ENCODE data around the gene RANBP10.
"Not testable (repeated sequence)": the region's sequence is repeated elsewhere in the genome, so short reads cannot be mapped to it uniquely, and the experiment has no call there.

The RANBP10 gene

DNA sequence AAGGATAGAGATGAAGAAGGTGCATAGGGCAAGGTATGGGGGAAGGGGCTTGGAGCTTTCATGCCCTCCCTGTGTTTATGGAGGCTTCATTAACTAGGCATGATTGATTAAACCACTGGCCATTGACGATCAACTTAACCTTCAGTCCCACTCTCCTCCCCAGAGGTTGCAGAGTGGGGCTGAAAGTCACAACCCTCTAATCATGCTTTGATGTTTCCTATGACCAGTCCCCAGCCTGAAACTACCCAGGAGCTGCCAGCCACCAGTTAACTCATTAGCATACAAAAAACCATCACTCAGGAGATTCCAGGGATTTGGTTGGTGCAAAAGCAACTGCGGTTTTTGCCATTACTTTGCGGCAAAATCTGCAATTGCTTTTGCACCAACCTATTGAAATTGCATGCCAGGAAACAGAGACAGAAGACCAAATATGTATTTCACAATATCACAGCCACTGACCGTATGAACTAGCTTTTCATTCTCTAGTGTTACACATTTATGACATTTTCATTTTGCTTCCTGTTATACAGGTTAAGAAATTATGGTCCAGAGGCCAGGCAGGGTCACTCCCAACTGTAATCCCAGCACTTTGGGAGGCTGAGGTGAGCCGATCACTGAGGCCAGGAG is 92.6 kb downstream of the RANBP10 start:
- DNase-seq (ENCODE audit: low read depth) = no peak

DNA sequence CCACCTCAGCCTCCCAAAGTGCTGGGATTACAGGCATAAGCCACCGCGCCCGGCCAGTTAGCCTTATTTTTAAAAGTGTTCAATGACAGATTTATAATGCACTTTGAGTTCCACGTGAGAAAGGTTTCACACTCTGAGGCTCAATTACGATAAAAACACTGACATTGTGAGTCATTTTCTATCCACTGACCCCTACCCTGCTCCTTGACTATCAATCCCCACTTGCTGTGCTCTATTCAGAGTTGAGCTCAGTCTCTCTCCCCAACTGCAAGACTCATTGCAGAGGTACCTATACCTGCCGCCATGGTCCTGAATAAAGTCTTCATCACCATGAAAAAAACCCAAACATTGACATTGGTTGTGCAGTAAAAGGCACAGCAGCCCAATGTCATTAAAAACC is 95.8 kb downstream of the RANBP10 start:
- DNase-seq (ENCODE audit: low read depth) = no peak

- DNase-seq (ENCODE audit: low read depth) = no peak
Measured at GRCh38 chr16:67709050-67709449, 97.3 kb downstream of the RANBP10 start.

DNA sequence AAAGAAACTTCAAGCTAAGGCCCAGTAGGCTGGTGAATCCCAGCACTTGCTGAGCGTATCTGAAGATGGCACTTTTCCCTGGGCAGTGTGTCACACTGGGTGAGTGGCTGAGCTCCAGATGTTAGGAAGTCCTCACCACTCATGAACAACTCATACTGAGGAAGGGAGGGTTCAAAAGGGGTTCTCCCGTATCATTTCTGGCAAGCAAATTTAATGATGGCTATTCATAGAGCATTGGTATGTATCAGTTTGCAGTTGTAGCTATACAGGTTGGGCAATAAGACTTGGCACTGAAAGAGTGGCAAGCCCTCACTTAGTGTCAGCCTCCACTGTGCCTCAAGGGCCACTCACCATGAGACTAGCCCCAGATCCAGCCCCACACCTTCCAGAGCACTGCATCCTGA is 98.0 kb downstream of the RANBP10 start:
- DNase-seq (ENCODE audit: low read depth) = no peak

- no peak for DNase-seq (ENCODE audit: low read depth)
Measured at GRCh38 chr16:67707790-67708189, 98.6 kb downstream of the RANBP10 start.

DNA sequence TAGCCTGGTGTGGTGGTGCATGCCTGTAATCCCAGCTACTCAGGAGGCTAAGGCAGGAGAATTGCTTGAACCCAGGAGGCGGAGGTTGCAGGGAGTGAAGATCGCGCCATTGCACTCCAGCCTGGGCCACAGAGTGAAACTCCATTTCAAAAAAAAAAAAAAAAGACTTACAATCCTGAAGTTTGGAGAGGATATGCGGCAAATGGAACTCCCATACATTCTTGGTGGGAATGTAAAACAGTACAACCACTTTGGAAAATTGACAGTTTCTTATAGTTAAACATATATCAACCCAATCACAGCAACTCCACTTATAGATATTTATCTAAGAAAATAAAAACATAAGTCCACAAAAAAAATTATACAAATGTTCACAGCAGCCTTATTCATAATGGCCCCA is 99.2 kb downstream of the RANBP10 start:
- no peak for DNase-seq (ENCODE audit: low read depth)

GRCh38 chr16:67704110-67704509 is 102.2 kb downstream of the RANBP10 start:
- DNase-seq (ENCODE audit: low read depth) = no peak

DNA sequence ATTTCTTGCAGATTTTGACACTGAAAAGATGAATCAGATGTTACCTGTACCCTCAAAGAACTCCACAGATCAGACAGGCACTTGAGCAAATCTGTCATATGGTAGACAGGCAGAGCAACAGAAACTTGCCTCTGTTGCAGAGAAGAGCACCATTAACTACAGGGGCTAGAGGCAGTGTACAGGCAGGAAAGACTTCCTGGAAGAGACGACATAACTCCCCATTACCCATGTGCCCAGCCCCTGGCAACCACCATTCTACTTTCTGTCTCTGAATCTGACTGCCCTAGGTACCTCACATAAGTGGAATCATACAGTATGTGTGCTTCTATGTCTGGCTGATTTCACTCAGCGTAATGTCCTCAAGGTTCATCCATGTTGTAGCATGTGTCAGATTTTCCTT is 102.7 kb downstream of the RANBP10 start:
- DNase-seq (ENCODE audit: low read depth) = no peak

DNA sequence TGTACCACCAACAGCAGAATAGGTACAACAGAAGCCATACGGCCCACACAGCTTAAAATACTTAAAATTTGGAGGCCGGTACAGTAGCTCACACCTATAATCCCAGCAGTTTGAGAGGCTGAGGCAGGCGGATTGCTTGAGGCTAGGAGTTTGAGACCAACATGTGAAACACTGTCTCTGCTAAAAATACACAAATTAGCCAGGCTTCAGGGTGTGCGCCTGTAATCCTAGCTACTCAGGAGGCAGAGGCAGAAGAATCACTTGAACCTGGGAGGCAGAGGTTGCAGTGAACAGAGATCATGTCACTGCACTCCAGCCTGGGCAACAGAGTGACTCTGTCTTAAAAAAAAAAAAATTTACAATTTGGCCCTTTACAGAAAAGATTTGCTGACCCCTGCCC is 104.2 kb downstream of the RANBP10 start:
- no peak for DNase-seq (ENCODE audit: low read depth)

- DNase-seq (ENCODE audit: low read depth) = no peak
Measured at GRCh38 chr16:67701420-67701819, 104.9 kb downstream of the RANBP10 start.

DNA sequence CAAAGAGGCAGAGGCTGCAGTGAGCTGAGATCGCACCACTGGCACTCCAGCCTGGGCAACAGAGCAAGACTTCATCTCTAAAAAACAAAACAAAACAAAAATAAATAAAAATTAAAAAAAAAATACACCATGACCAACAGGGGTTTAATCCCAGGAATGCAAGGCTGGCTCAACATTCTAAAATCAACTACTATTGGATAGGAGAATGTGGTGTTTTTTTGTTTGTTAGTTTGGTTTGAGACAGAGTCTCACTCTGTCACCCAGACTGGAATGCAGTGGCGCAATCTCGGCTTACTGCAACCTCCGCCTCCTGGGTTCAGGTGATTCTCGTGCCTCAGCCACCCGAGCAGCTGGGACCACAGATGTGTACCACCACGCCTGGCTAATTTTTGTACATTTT is 107.1 kb downstream of the RANBP10 start:
- DNase-seq (ENCODE audit: low read depth) = no peak

- no peak for DNase-seq (ENCODE audit: low read depth)
Measured at GRCh38 chr16:67697422-67698185, 108.8 kb downstream of the RANBP10 start.

- DNase-seq (ENCODE audit: low read depth) = no peak
Measured at GRCh38 chr16:67694611-67695010, 111.7 kb downstream of the RANBP10 start.

DNA sequence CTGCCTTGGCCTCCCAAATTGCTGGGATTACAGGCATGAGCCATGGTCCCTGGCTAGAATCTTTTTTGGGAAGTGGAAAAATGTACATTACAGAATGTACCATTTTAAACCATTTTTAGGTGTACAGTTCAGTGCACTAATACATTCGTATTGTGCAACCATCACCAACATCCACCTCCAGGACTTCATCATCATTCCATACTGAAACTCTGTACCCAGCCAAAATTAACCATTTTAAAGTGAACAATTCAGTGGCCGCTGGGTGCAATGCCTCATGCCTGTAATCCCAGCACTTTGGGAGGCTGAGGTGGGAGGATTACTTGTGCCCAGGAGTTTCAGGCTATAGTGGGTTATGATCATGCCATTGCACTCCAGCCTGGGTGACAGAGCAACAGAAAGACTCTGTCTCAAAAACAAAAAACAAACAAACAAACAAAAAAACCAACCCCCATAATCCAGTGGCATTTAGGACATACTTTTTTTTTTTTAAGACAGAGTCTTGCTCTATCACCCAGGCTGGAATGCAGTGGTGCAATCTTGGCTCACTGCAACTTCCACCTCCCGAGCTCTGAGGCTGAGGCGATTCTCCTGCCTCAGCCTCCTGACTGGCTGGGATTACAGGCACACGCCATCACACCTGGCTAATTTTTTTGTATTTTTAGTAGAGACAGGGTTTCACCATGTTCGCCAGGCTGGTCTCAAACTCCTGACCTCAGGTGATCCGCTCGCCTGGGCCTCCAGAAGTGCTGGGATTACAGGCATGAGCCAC is 112.7 kb downstream of the RANBP10 start:
- DNase-seq (ENCODE audit: low read depth) = not testable (repeated sequence)

DNA sequence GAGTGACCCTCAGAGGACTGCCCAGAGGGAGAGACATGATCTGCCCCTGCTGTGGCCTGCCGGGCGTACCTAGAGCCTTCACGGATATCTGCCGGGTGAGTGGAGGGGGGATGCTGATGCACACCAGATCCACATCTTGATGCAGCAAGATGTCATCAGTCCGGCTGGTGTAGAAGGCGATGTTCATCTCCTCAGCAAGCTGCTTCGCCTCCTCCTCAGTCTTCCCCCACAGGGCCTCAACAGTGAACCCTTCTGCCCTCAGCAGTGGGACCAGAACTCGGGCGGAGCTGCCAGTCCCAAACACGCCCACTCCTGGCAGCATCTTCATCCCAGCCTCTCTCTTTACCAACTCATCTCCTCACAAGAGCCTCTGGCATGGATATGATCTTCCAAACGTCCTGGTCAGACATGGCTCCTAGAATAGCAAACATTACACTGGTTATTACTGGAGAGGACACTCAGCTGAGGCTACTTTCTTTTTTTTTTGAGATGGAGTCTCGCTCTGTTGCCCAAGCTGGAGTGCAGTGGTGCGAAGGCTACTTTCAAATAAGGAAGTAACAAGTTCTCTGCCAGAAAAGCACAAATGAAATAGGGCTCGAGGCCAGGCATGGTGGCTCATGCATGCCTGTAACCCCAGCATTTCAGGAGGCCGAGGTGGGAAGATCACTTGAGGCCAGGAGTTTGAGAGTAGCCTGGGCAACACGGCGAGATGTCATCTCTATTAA is 120.8 kb downstream of the RANBP10 start:
- no peak for DNase-seq (ENCODE audit: low read depth)

DNA sequence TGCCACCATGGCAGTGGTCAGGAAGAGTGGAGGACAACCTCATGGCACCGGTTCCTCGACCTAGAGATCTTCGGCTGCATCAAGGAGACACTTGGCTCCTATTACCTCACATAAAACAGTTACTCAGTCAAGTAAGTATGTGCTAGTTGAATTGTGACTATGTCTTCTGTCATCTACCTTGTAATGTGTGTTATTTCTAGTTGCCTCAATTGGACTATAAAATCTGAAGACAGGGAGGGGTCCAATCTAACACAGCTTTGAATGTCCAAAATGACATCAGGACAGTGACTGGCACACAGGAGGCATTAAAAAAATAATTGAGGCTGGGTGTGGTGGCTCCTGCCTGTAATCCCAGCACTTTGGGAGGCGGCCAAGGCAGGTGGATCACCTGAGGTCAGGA is 122.6 kb downstream of the RANBP10 start:
- DNase-seq (ENCODE audit: low read depth) = no peak

- DNase-seq (ENCODE audit: low read depth) = no peak
Measured at GRCh38 chr16:67679935-67680897, 126.1 kb downstream of the RANBP10 start.

GRCh38 chr16:67678354-67679023 is 127.9 kb downstream of the RANBP10 start:
- no peak for DNase-seq (ENCODE audit: low read depth)

GRCh38 chr16:67677712-67678111 is 128.6 kb downstream of the RANBP10 start:
- DNase-seq (ENCODE audit: low read depth) = no peak

- no peak for DNase-seq (ENCODE audit: low read depth)
Measured at GRCh38 chr16:67676939-67677338, 129.4 kb downstream of the RANBP10 start.

GRCh38 chr16:67676516-67676915 is 129.8 kb downstream of the RANBP10 start:
- no peak for DNase-seq (ENCODE audit: low read depth)

All from CMK (cell line).